ENCODE measurements around the gene ARX. TPM values are rescaled to one million over a fixed set of nuclear protein-coding genes. Genes with fewer than 3 reads are reported as not detected.

ARX gene
- total RNA-seq, 1 donor from 2014 or later = not detected

DNA sequence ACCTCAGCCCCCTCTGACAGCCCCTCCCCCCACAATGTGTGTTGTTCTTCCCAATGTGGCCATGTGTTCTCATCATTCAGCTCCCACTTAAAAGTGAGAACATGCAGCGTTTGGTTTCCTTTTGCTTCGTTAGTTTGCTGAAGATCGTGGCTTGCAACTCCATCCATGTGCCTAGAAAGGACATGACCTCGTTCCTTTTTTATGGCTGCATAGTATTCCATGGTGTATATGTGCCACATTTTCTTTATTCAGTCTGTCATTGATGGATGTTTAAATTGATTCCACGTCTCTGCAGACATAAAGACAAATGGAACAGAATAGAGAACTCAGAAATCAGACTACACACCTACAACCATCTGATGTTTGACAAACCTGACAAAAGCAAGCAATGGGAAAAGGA, 46.0 kb downstream of the ARX start:
- ATAC-seq (ENCODE audit: low read depth) (no peak), DNase-seq (no peak)
- Mint-ChIP-seq H3K27ac (no peak overlapping the region), H3K27me3 (no peaks in the 10 kb centered on the region), H3K9me3 (no peaks in the 10 kb centered on the region), H3K4me1 (no peaks in the 10 kb centered on the region), H3K36me3 (ENCODE audit: low read depth) (peaks cover 3% of the 10 kb centered on the region), H3K4me3 (no peak overlapping the region)
- ChIA-PET POLR2A (no interaction called here), CTCF (no interaction called here)
- TF ChIP-seq, protein P1, sequence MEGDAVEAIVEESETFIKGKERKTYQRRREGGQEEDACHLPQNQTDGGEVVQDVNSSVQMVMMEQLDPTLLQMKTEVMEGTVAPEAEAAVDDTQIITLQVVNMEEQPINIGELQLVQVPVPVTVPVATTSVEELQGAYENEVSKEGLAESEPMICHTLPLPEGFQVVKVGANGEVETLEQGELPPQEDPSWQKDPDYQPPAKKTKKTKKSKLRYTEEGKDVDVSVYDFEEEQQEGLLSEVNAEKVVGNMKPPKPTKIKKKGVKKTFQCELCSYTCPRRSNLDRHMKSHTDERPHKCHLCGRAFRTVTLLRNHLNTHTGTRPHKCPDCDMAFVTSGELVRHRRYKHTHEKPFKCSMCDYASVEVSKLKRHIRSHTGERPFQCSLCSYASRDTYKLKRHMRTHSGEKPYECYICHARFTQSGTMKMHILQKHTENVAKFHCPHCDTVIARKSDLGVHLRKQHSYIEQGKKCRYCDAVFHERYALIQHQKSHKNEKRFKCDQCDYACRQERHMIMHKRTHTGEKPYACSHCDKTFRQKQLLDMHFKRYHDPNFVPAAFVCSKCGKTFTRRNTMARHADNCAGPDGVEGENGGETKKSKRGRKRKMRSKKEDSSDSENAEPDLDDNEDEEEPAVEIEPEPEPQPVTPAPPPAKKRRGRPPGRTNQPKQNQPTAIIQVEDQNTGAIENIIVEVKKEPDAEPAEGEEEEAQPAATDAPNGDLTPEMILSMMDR (IDR thresholded peaks at IDR 0.05) = no peak
- intact Hi-C loops (cut with micrococcal nuclease) = no loop called here

DNA sequence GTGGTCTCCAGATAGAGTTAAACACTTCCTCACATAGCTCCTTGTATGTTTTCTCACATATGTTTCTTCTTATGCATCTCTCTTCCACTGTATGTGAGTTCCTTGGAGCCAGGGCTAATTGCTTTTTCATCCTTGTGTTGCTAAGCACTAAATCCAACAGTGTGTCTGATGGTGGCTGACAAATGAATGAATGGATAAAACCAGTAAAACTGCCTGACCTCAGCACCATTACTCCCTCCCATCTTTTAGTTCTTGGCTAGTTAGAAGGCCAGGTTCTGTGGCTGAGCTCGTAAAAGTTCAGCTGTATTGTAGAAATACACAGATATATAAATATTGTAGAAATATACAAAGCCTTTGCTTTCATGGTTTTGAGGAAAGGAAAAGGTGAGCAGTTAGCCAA, 50.4 kb downstream of the ARX start:
- TF ChIP-seq, protein P1 (IDR thresholded peaks at IDR 0.05) = no peak
- DNase-seq = no peak
- no peak overlapping the region for H3K4me3 Mint-ChIP-seq
- H3K27ac Mint-ChIP-seq = no peak overlapping the region
- H3K36me3 Mint-ChIP-seq (ENCODE audit: low read depth) = peaks cover 2% of the 10 kb centered on the region
- intact Hi-C loops (cut with micrococcal nuclease) = no loop called here
- ChIA-PET POLR2A (no interaction called here), CTCF (no interaction called here)
- peaks cover 5% of the 10 kb centered on the region for H3K4me1 Mint-ChIP-seq
- no peaks in the 10 kb centered on the region for H3K27me3 Mint-ChIP-seq
- no peak for ATAC-seq (ENCODE audit: low read depth)
- H3K9me3 Mint-ChIP-seq = no peaks in the 10 kb centered on the region

DNA sequence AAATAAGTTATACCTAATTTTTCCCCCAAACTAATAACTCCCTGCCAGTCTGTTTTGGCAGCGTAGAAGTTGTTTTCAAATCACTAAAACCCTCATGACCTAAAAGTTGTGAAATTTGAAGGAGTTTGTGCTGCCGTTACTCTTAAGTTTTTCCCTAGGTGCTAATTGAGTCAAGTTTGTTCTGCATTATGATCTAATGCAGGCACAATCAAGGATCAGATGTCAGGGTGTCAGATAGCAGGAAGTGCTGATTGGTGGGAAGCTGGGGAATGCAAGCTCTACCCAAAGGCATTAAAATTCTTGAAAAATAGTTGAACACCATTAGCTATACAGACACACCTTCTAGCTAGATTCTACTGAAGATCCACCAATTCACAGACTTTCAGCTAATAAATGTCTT, 51.9 kb downstream of the ARX start:
- H3K27me3 Mint-ChIP-seq = no peaks in the 10 kb centered on the region
- DNase-seq = no peak
- POLR2A ChIA-PET = no interaction called here
- H3K4me3 Mint-ChIP-seq = no peak overlapping the region
- H3K36me3 Mint-ChIP-seq (ENCODE audit: low read depth) = peaks cover 3% of the 10 kb centered on the region
- intact Hi-C loops (cut with micrococcal nuclease) = no loop called here
- H3K27ac Mint-ChIP-seq = no peak overlapping the region
- TF ChIP-seq, protein P1 (IDR thresholded peaks at IDR 0.05) = no peak
- H3K9me3 Mint-ChIP-seq = no peaks in the 10 kb centered on the region
- CTCF ChIA-PET = no interaction called here
- H3K4me1 Mint-ChIP-seq = peaks cover 5% of the 10 kb centered on the region
- no peak for ATAC-seq (ENCODE audit: low read depth)

DNA sequence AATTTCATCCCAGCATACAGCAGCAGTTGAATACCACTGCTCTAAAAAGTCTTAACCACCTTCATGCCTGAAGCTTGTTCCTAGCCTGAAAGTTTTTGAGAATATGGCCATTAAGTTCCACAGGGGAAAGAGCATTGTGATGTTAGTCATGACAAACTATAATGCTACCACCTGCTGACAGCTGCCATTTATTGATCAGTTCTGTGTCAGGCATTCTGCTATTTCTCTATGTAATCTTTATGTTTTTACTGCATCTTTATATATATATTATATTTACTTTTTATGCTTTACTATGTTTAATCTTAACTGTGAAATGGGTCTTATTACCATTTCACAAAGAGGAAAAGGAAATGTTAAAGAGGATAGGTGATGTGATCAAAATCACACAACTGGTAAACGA, 54.0 kb downstream of the ARX start:
- CTCF ChIA-PET = no interaction called here
- no peak overlapping the region for H3K27ac Mint-ChIP-seq

DNA sequence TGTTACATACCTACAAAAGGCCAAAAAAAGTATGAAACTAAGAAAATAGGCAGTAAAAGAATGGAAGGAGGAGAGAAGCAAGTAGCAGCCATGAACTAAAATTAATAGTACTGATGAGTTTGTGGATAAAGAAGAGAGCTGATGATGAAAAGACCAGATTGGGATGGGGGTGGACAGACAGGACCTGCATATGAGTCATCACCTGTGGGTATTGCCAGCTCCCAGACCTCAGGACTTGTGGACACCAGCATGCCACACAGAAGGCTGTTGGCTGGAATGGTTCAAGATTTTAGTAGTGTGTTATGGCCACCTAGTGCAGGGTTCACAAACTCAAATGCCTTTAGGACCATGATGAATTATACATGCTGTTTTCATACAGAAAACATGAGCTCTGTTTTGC, 58.9 kb downstream of the ARX start:
- intact Hi-C loops (cut with micrococcal nuclease) = no loop called here
- no peaks in the 10 kb centered on the region for H3K9me3 Mint-ChIP-seq
- no peak for DNase-seq
- no peak overlapping the region for H3K4me3 Mint-ChIP-seq
- H3K4me1 Mint-ChIP-seq = peaks cover 5% of the 10 kb centered on the region
- TF ChIP-seq, protein P1 (IDR thresholded peaks at IDR 0.05) = no peak
- ChIA-PET CTCF (no interaction called here), POLR2A (no interaction called here)
- H3K27me3 Mint-ChIP-seq = no peaks in the 10 kb centered on the region
- H3K36me3 Mint-ChIP-seq (ENCODE audit: low read depth) = peaks cover 3% of the 10 kb centered on the region
- H3K27ac Mint-ChIP-seq = no peak overlapping the region
- ATAC-seq (ENCODE audit: low read depth) = no peak

More for the DNA sequence above, 54.0 kb downstream of the ARX start:
- H3K36me3 Mint-ChIP-seq (ENCODE audit: low read depth) = peaks cover 3% of the 10 kb centered on the region
- intact Hi-C loops (cut with micrococcal nuclease) = no loop called here
- TF ChIP-seq, protein P1 (IDR thresholded peaks at IDR 0.05) = no peak
- peaks cover 5% of the 10 kb centered on the region for H3K4me1 Mint-ChIP-seq
- POLR2A ChIA-PET = no interaction called here
- ATAC-seq (ENCODE audit: low read depth) = no peak
- no peaks in the 10 kb centered on the region for H3K27me3 Mint-ChIP-seq
- no peak overlapping the region for H3K4me3 Mint-ChIP-seq
- DNase-seq = no peak
- H3K9me3 Mint-ChIP-seq = no peaks in the 10 kb centered on the region

Measured in activated B cell treated with CpG ODN at 0.5 μM for 24 hours (primary cell).